ENCODE measurements around the gene SMG6.

The SMG6 gene

DNA sequence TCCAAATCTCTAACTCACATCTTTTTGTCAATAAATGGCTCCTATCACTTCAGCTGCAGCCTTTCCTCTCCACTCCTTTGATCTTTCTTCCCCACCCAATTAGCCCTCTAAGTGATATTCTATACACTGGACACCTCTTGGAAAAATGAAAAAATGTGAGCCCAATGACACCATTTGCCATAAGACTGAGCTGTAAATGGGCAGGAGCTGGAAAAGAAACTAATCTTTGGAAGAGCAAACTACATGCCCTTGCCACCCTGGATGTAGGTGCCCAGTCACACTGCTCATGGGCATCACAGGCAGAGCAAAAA, 80.0 kb downstream of the SMG6 start:
- Histone ChIP-seq H3K4me3 (ENCODE audit: low read depth, low read length) (no peak overlapping the region), H3K4me1 (ENCODE audit: control insufficient read depth, insufficient read depth, low read length) (peaks cover 3% of the 10 kb centered on the region; the same call in 1 of the 2 replicates), H3K27ac (ENCODE audit: extremely low read depth, low read depth, low read length) (no peak overlapping the region), H3K9me3 (ENCODE audit: control insufficient read depth, insufficient read depth, low read depth, low read length) (no peaks in the 10 kb centered on the region), H3K36me3 (ENCODE audit: control insufficient read depth in 2 of 2, insufficient read depth in 1 of 2, low read length in 2 of 2) (peaks cover 5 to 21% of the 10 kb centered on the region in 2 experiments; a peak in 2 of 3 replicates)
- CTCF ChIA-PET, result interaction anchor here (0.6 to 2.2 kb wide), 10 partner anchors 11 to 694 kb away, joined by 3 to 11 read pairs (median 4); no protein-coding TSS in a partner anchor
- TF ChIP-seq ZNF791 (tag by site-specific recombination; IDR thresholded peaks at IDR 0.05) (peak; percentile 77), ZNF184 (tag by site-specific recombination; IDR thresholded peaks at IDR 0.05) (no peak)
- POLR2A ChIA-PET, result no interaction called here

- POLR2A ChIA-PET, result no interaction called here
- TF ChIP-seq YY1 (tag by site-specific recombination; IDR thresholded peaks at IDR 0.05) (no peak), ZNF426 (tag by site-specific recombination; IDR thresholded peaks at IDR 0.05) (no peak), ZNF629 (tag by site-specific recombination; IDR thresholded peaks at IDR 0.05) (peak; percentile 66), ZBTB21 (tag by site-specific recombination; IDR thresholded peaks at IDR 0.05) (peak; percentile 47; the same call in 1 of the 2 replicates), KLF1 (tag by site-specific recombination; IDR thresholded peaks at IDR 0.05) (no peak), ZBTB1 (tag by site-specific recombination; IDR thresholded peaks at IDR 0.05) (no peak), GFI1B (tag by site-specific recombination; IDR thresholded peaks at IDR 0.05) (0 out of 2 replicates have a peak, but pooled peaks have one; percentile 42), MYNN (tag by site-specific recombination; IDR thresholded peaks at IDR 0.05; ENCODE audit: borderline replicate concordance) (0 out of 2 replicates have a peak, but pooled peaks have one; percentile 34), ZNF140 (tag by site-specific recombination; IDR thresholded peaks at IDR 0.05) (no peak), ZNF416 (tag by site-specific recombination; IDR thresholded peaks at IDR 0.05) (no peak), ZNF223 (tag by site-specific recombination; IDR thresholded peaks at IDR 0.05) (no peak), ZNF302 (tag by site-specific recombination; IDR thresholded peaks at IDR 0.05; ENCODE audit: low read depth) (no peak), ZBTB20 (tag by site-specific recombination; IDR thresholded peaks at IDR 0.05) (no peak)
- TF ChIP-seq, protein P1, sequence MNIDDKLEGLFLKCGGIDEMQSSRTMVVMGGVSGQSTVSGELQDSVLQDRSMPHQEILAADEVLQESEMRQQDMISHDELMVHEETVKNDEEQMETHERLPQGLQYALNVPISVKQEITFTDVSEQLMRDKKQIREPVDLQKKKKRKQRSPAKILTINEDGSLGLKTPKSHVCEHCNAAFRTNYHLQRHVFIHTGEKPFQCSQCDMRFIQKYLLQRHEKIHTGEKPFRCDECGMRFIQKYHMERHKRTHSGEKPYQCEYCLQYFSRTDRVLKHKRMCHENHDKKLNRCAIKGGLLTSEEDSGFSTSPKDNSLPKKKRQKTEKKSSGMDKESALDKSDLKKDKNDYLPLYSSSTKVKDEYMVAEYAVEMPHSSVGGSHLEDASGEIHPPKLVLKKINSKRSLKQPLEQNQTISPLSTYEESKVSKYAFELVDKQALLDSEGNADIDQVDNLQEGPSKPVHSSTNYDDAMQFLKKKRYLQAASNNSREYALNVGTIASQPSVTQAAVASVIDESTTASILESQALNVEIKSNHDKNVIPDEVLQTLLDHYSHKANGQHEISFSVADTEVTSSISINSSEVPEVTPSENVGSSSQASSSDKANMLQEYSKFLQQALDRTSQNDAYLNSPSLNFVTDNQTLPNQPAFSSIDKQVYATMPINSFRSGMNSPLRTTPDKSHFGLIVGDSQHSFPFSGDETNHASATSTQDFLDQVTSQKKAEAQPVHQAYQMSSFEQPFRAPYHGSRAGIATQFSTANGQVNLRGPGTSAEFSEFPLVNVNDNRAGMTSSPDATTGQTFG (tag by site-specific recombination; IDR thresholded peaks at IDR 0.05; ENCODE audit: borderline replicate concordance), result no peak
- TF ChIP-seq, protein P2, sequence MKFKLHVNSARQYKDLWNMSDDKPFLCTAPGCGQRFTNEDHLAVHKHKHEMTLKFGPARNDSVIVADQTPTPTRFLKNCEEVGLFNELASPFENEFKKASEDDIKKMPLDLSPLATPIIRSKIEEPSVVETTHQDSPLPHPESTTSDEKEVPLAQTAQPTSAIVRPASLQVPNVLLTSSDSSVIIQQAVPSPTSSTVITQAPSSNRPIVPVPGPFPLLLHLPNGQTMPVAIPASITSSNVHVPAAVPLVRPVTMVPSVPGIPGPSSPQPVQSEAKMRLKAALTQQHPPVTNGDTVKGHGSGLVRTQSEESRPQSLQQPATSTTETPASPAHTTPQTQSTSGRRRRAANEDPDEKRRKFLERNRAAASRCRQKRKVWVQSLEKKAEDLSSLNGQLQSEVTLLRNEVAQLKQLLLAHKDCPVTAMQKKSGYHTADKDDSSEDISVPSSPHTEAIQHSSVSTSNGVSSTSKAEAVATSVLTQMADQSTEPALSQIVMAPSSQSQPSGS (tag by site-specific recombination; IDR thresholded peaks at IDR 0.05; ENCODE audit: low read depth), result peak; percentile 87
- TF ChIP-seq, protein P3, sequence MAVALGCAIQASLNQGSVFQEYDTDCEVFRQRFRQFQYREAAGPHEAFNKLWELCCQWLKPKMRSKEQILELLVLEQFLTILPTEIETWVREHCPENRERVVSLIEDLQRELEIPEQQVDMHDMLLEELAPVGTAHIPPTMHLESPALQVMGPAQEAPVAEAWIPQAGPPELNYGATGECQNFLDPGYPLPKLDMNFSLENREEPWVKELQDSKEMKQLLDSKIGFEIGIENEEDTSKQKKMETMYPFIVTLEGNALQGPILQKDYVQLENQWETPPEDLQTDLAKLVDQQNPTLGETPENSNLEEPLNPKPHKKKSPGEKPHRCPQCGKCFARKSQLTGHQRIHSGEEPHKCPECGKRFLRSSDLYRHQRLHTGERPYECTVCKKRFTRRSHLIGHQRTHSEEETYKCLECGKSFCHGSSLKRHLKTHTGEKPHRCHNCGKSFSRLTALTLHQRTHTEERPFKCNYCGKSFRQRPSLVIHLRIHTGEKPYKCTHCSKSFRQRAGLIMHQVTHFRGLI (tag by site-specific recombination; IDR thresholded peaks at IDR 0.05), result no peak
- Histone ChIP-seq H3K36me3 (ENCODE audit: control insufficient read depth in 2 of 2, insufficient read depth in 1 of 2, low read length in 2 of 2) (peaks cover 7 to 16% of the 10 kb centered on the region in 2 experiments; a peak in 2 of 3 replicates), H3K9me3 (ENCODE audit: control insufficient read depth, insufficient read depth, low read depth, low read length) (no peaks in the 10 kb centered on the region), H3K27ac (ENCODE audit: extremely low read depth, low read depth, low read length) (no peak overlapping the region), H3K4me1 (ENCODE audit: control insufficient read depth, insufficient read depth, low read length) (peaks cover 3% of the 10 kb centered on the region; the same call in 1 of the 2 replicates), H3K4me3 (ENCODE audit: low read depth, low read length) (no peak overlapping the region)
- CTCF ChIA-PET, result interaction anchor here (0.6 to 2.2 kb wide), 8 partner anchors 22 to 355 kb away, joined by 3 to 11 read pairs (median 4); no protein-coding TSS in a partner anchor
Observed at GRCh38 chr17:2222901-2223616, 80.5 kb downstream of the SMG6 start.
